Ishikawa (cell line): Measurements from ENCODE around the gene PIRT.

Experiments
- CEBPB ChIP-seq: IDR thresholded peaks from 2 replicates; pipeline ENCODE4 v1.6.1; 2012
- CREB1 ChIP-seq: IDR thresholded peaks from 2 replicates; pipeline ENCODE4 v1.6.1; 2012; ENCODE audit warnings: low read depth
- EGR1 ChIP-seq: IDR thresholded peaks from 2 replicates; pipeline ENCODE4 v1.6.1; 2012
- EP300 ChIP-seq: IDR thresholded peaks from 2 replicates; pipeline ENCODE4 v1.6.1; 2012; ENCODE audit warnings: borderline replicate concordance
- FOXM1 ChIP-seq: IDR thresholded peaks from 2 replicates; pipeline ENCODE4 v1.6.1; 2012; ENCODE audit warnings: low read depth, borderline replicate concordance
- NFIC ChIP-seq: IDR thresholded peaks from 2 replicates; pipeline ENCODE4 v1.6.1; 2012
- RAD21 ChIP-seq: IDR thresholded peaks from 2 replicates; pipeline ENCODE4 v1.6.1; 2012; ENCODE audit warnings: low read depth
- TAF1 ChIP-seq: IDR thresholded peaks from 2 replicates; pipeline ENCODE4 v1.6.1; 2012; ENCODE audit warnings: low read depth, mild to moderate bottlenecking
- TCF12 ChIP-seq: IDR thresholded peaks from 2 replicates; pipeline ENCODE4 v1.6.1; 2012; ENCODE audit warnings: low read depth
- TEAD4 ChIP-seq: IDR thresholded peaks from 2 replicates; pipeline ENCODE4 v1.6.1; 2012
- YY1 ChIP-seq: IDR thresholded peaks from 2 replicates; pipeline ENCODE4 v1.6.1; 2012; ENCODE audit warnings: low read depth
- ZBTB7A ChIP-seq: IDR thresholded peaks from 2 replicates; pipeline ENCODE4 v1.6.1; 2012; ENCODE audit warnings: low read depth
- TF ChIP-seq, protein P1 (sequence below): IDR thresholded peaks from 2 replicates; pipeline ENCODE4 v1.6.1; 2012
- TF ChIP-seq, protein P2 (sequence below): IDR thresholded peaks from 2 replicates; pipeline ENCODE4 v1.6.1; 2012
- TF ChIP-seq, protein P3 (sequence below): IDR thresholded peaks from 2 replicates; pipeline ENCODE4 v1.6.1; 2012; ENCODE audit warnings: low read depth, mild to moderate bottlenecking

PIRT gene

DNA sequence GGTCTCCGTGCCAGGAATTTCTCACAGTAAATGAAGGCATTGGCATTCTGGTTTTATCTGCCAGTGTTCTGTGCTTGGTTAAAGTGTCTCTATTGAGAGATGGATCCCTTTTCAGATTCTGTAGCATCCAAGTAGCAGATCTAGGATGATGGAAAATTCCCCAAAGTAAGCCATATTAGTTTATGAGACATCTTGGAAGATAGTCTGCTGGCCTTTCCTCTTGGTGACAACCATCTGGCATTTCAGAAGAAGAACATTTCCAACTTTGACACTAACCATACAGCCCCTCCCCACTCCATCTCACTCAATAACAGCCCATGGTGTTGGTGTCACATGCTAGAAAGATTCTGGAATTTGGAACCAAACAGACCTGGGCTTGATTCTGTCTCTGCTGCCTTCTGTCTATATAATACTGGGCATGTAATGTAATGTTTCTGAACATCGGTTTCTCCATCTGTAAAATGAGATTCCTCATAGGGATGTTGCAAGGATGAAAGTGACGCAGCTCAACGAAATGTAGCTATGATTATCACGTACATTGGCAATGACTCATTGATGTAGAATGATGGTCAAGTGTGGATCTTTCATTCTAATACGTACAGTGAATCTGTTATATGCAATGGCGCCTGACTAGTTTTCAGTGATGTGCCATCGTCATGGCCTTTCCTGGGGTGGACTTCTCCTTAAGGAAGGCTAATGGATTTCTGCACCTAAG lies 32.6 kb upstream of the PIRT start:
- TF ChIP-seq, protein P1, sequence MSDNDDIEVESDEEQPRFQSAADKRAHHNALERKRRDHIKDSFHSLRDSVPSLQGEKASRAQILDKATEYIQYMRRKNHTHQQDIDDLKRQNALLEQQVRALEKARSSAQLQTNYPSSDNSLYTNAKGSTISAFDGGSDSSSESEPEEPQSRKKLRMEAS: no peak
- TF ChIP-seq FOXM1: no peak
- TF ChIP-seq RAD21: no peak
- TF ChIP-seq TEAD4: no peak
- no peak for TF ChIP-seq TAF1
- no peak for TF ChIP-seq EP300
- no peak for TF ChIP-seq YY1
- TF ChIP-seq, protein P2, sequence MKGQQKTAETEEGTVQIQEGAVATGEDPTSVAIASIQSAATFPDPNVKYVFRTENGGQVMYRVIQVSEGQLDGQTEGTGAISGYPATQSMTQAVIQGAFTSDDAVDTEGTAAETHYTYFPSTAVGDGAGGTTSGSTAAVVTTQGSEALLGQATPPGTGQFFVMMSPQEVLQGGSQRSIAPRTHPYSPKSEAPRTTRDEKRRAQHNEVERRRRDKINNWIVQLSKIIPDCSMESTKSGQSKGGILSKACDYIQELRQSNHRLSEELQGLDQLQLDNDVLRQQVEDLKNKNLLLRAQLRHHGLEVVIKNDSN: no peak
- TF ChIP-seq, protein P3, sequence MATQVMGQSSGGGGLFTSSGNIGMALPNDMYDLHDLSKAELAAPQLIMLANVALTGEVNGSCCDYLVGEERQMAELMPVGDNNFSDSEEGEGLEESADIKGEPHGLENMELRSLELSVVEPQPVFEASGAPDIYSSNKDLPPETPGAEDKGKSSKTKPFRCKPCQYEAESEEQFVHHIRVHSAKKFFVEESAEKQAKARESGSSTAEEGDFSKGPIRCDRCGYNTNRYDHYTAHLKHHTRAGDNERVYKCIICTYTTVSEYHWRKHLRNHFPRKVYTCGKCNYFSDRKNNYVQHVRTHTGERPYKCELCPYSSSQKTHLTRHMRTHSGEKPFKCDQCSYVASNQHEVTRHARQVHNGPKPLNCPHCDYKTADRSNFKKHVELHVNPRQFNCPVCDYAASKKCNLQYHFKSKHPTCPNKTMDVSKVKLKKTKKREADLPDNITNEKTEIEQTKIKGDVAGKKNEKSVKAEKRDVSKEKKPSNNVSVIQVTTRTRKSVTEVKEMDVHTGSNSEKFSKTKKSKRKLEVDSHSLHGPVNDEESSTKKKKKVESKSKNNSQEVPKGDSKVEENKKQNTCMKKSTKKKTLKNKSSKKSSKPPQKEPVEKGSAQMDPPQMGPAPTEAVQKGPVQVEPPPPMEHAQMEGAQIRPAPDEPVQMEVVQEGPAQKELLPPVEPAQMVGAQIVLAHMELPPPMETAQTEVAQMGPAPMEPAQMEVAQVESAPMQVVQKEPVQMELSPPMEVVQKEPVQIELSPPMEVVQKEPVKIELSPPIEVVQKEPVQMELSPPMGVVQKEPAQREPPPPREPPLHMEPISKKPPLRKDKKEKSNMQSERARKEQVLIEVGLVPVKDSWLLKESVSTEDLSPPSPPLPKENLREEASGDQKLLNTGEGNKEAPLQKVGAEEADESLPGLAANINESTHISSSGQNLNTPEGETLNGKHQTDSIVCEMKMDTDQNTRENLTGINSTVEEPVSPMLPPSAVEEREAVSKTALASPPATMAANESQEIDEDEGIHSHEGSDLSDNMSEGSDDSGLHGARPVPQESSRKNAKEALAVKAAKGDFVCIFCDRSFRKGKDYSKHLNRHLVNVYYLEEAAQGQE: no peak
- TF ChIP-seq CEBPB: no peak
- no peak for TF ChIP-seq ZBTB7A
- TF ChIP-seq EGR1: no peak
- no peak for TF ChIP-seq NFIC
- TF ChIP-seq TCF12: no peak
- no peak for TF ChIP-seq CREB1

DNA sequence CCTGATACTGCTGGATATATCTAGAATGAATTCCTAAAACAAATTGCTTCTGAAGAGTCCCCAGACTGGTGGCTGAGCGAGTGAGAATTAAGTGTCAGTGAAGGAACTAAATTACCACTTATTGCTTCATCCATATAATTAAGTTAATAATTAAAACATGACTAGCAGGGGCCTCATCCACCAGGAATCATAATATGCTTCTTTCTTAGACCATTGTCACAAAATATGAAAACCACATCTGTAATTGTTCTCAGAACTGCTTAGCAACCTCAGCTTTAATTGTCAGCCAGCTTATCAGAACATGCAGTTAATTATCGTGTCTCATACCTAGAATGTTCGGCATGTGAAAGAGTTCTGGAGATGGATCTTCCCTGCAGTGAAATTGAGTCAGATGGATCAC lies 21.2 kb upstream of the PIRT start:
- no peak for TF ChIP-seq TEAD4
- TF ChIP-seq NFIC: no peak
- TF ChIP-seq TCF12: no peak
- TF ChIP-seq, protein P2: no peak
- no peak for TF ChIP-seq YY1
- TF ChIP-seq, protein P1: no peak
- no peak for TF ChIP-seq EGR1

DNA sequence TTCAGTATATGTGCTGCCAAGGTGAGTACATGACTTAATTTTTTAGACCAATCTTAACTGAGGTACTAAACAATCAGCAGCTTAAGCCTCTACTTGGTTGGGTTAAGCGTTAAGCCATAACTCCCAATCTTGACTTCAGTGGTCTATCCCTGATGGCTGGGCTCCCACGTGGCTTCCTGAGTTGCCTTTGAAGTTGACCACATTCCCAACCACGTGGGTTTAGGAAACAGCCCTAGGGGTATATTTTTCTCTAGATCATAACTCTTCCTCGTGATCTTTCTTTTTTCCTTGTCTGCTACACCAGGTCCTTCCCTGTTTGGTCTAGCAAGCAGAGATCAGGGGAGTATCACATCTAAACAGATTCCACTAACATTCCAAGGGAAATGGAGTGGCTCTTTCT lies 20.1 kb upstream of the PIRT start:
- TF ChIP-seq NFIC (no peak), TCF12 (no peak), TAF1 (no peak), FOXM1 (no peak)

DNA sequence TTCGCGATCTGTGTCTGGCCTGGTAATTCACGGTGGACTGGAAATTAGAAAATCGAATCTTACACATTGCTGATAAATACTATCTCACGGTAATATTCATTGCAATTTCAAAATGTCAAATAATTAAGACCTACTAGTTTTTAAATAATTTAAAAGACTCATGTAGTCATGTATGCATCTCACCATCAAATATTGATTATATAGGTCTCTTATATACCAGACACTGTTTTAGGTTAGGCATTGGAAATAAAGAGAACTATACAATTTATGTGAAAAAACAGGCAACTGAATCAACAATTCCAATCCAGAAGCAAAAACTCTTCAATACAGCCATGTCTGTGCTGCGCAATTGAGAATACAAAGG lies 7.5 kb upstream of the PIRT start:
- TF ChIP-seq, protein P2: no peak
- TF ChIP-seq TAF1 (no peak), ZBTB7A (no peak), CREB1 (no peak), YY1 (no peak), TCF12 (no peak), FOXM1 (no peak)
- TF ChIP-seq, protein P3: no peak

DNA sequence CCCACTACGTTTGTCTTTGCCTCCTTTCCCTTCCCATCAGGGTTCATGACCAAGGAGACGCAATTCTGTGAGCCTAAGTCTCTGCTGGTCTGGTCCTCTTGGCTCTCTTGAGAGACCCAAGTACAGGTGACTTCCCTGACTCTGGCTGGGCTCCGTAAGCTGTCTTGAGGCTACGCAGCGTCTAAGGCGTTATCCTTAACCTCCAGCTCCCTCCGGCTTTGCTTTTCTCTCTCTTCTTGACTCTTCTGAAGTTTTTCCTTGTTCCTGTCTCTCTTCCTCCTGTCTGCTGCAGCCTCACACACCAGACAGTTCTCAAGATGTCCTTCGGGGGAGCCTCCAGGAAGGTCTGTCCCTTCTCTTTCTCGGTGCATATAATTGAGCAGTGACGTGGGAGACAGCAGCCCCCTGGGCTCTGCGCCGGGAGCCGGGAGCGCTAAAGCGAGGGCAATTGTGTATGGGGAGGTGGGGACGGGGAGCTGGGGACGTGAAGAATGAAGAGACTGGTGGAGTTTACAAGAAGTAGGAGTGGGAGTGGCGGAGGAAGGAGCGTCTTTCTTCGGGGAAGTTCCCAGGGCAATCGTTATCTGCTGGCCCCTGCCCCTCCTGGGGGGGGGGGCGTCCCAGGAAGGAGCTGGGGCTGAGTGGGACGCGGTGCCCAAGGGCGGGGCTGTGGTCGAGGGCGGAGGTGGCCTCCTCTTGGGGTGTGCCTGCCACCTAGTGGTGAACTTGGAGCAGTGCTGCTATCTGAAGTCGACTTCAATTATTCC lies 6.9 kb upstream of the PIRT start:
- TF ChIP-seq EP300 (no peak), RAD21 (peak; percentile 84), CREB1 (no peak), YY1 (no peak)
- TF ChIP-seq, protein P2: no peak
